ENCODE results near the gene GPR141. TPM values are rescaled to one million over a fixed set of nuclear protein-coding genes. Genes with fewer than 3 reads are reported as not detected.
A peak's percentile ranks its signal among the peaks of the same experiment; 100 is the strongest.

GPR141 gene
- total and polyA plus RNA-seq, 12 donors = 0.17 to 2.2 (median 0.91) TPM; not detected in 3

- H3K27me3 ChIP-seq = no peaks in the 10 kb centered on the region
- no peaks in the 10 kb centered on the region for H3K9me3 ChIP-seq (replicated peaks in 1 of 3)
- no peak overlapping the region for H3K4me3 ChIP-seq
- H3K4me1 ChIP-seq (replicated peaks in 1 of 2) = no peaks in the 10 kb centered on the region
- H3K36me3 ChIP-seq (replicated peaks in 1 of 2) = no peaks in the 10 kb centered on the region
- 66 to 73% (median 69%) methylated on average over 2 of the region's 2 CpGs for WGBS, 4 donors
- H3K27ac ChIP-seq = no peak overlapping the region
- no peak for TF ChIP-seq POLR2A (IDR thresholded peaks at IDR 0.05)
- intact Hi-C loops (cut with DNase I) = no loop called here
- no peak for DNase-seq
Observed at GRCh38 chr7:37659971-37660565, 23.5 kb upstream of the GPR141 start.

- intact Hi-C loops (cut with DNase I) = no loop called here
- TF ChIP-seq CTCF (IDR thresholded peaks at IDR 0.05) = no peak
- no peak for TF ChIP-seq POLR2A (IDR thresholded peaks at IDR 0.05)
- Histone ChIP-seq H3K4me1 (replicated peaks in 1 of 2) (no peaks in the 10 kb centered on the region), H3K36me3 (replicated peaks in 1 of 2) (no peaks in the 10 kb centered on the region), H3K27ac (no peak overlapping the region), H3K9me3 (replicated peaks in 1 of 3) (no peaks in the 10 kb centered on the region), H3K27me3 (no peaks in the 10 kb centered on the region), H3K4me3 (no peak overlapping the region)
- no peak for DNase-seq
- WGBS, 4 donors = 70 to 89% (median 79%) methylated on average over 4 of the region's 4 CpGs
Observed at GRCh38 chr7:37660614-37661013, 23.0 kb upstream of the GPR141 start.

GRCh38 chr7:37663693-37664092 lies 19.9 kb upstream of the GPR141 start:
- Histone ChIP-seq H3K27me3 (no peaks in the 10 kb centered on the region), H3K36me3 (replicated peaks in 1 of 2) (no peaks in the 10 kb centered on the region), H3K27ac (no peak overlapping the region), H3K9me3 (replicated peaks in 1 of 3) (no peaks in the 10 kb centered on the region), H3K4me1 (replicated peaks in 1 of 2) (no peaks in the 10 kb centered on the region), H3K4me3 (no peak overlapping the region)
- DNase-seq = peak in 2 of 7 donors; percentile 14 to 26
- TF ChIP-seq POLR2A (IDR thresholded peaks at IDR 0.05) (no peak), CTCF (IDR thresholded peaks at IDR 0.05) (no peak)
- WGBS, 4 donors = 60 to 67% (median 62%) methylated on average over 4 of the region's 4 CpGs
- intact Hi-C loops (cut with DNase I) = no loop called here

GRCh38 chr7:37665352-37666022 lies 18.1 kb upstream of the GPR141 start:
- H3K36me3 ChIP-seq (replicated peaks in 1 of 2) = no peaks in the 10 kb centered on the region
- 61 to 72% (median 68%) methylated on average over 5 to 6 of the region's 6 CpGs for WGBS, 4 donors
- DNase-seq = no peak
- TF ChIP-seq POLR2A (IDR thresholded peaks at IDR 0.05) (no peak), CTCF (IDR thresholded peaks at IDR 0.05) (no peak)
- H3K4me3 ChIP-seq = no peak overlapping the region
- H3K4me1 ChIP-seq (replicated peaks in 1 of 2) = no peaks in the 10 kb centered on the region
- no peaks in the 10 kb centered on the region for H3K27me3 ChIP-seq
- no peak overlapping the region for H3K27ac ChIP-seq
- intact Hi-C loops (cut with DNase I) = no loop called here
- H3K9me3 ChIP-seq (replicated peaks in 1 of 3) = no peaks in the 10 kb centered on the region

Measured in adrenal gland (tissue), 12 donors.